Gastroesophageal sphincter (tissue), 4 donors: ENCODE measurements around the gene EFCAB5. TPM values are rescaled to one million over a fixed set of nuclear protein-coding genes. Genes with fewer than 3 reads are reported as not detected.

Experiments used
- ATAC-seq: fragments of 150-250 bp; one replicate; pipeline ENCODE4 v1.9.1; 2016; ENCODE audit warnings: mild to moderate bottlenecking, moderate library complexity
- H3K27ac ChIP-seq, 4 donors: fragments of 200-600 bp; sonication (generic) in 3 of 4; 1 replicate in 3 of 4; 2 replicates in 1 of 4; pipeline ENCODE4 v1.5.1; 2016 to 2019
- H3K27me3 ChIP-seq: fragments of 200-600 bp; sonication (generic); one replicate; pipeline ENCODE4 v1.5.1; 2019
- H3K36me3 ChIP-seq, 2 donors: fragments of 200-600 bp; sonication (generic); one replicate each; pipeline ENCODE4 v1.5.1; 2019; ENCODE audit warnings: control low read depth in 1 of 2
- H3K4me1 ChIP-seq, 3 donors: fragments of 200-600 bp; sonication (generic); 1 replicate in 2 of 3; 2 replicates in 1 of 3; pipeline ENCODE4 v1.5.1; 2016 to 2019; ENCODE audit warnings: control low read depth in 2 of 3
- H3K4me3 ChIP-seq, 2 donors: fragments of 200-600 bp; sonication (generic); one replicate each; pipeline ENCODE4 v1.5.1; 2019; ENCODE audit warnings: mild to moderate bottlenecking in 1 of 2, moderate library complexity in 1 of 2
- H3K9me3 ChIP-seq, 3 donors: fragments of 200-600 bp; sonication (generic); one replicate each; pipeline ENCODE4 v1.5.1; 2017 to 2019; ENCODE audit warnings: control low read depth in 2 of 3
- CTCF ChIP-seq, 4 experiments: fragments of 200-600 bp in 2 of 4; fragments of 450-650 bp in 2 of 4; sonication (generic) in 1 of 4; IDR thresholded peaks; one replicate each; pipeline ENCODE4 v1.5.1; 2017 to 2019; ENCODE audit warnings: antibody characterized with exemption in 4 of 4, mild to moderate bottlenecking in 2 of 4, moderate library complexity in 2 of 4
- EP300 ChIP-seq: sonication (generic); formaldehyde crosslinking; IDR thresholded peaks from one replicate; pipeline ENCODE4 v1.6.1; 2017; ENCODE audit warnings: antibody characterized with exemption, mild to moderate bottlenecking
- POLR2A ChIP-seq, 2 donors: fragments of 450-650 bp; IDR thresholded peaks; one replicate each; pipeline ENCODE4 v1.6.1; 2017; ENCODE audit warnings: antibody characterized with exemption in 2 of 2, mild to moderate bottlenecking in 2 of 2, moderate library complexity in 1 of 2
- POLR2AphosphoS5 ChIP-seq: sonication (generic); formaldehyde crosslinking; IDR thresholded peaks from one replicate; pipeline ENCODE4 v1.6.1; 2017; ENCODE audit warnings: antibody characterized with exemption
- WGBS, 2 donors: methylation state at CpG; one replicate each; pipeline ENCODE4 v1.1.5; 2018; ENCODE audit warnings: low coverage in 1 of 2; 5-methylcytosine and 5-hydroxymethylcytosine counted together
- total RNA-seq, 4 donors: library from RNA; depleted of rRNA; stranded (reverse); fragments of >200 nt; gene quantifications; one replicate each; pipeline ENCODE4 v1.1.0, GENCODE V29; 2016

EFCAB5 gene
- total RNA-seq, 4 donors from 2014 or later: 0.27 to 2.8 TPM; not detected in 2

GRCh38 chr17:29929006-29929532 is 12.4 kb upstream of the EFCAB5 start:
- Histone ChIP-seq H3K4me3 (peak overlapping the region; percentile 88 to 94), H3K27ac (peak overlapping the region; percentile 82 to 96 (median 94)), H3K36me3 (no peaks in the 10 kb centered on the region), H3K4me1 (peaks cover 2 to 35% (median 21%) of the 10 kb centered on the region in 3 donors), H3K9me3 (no peaks in the 10 kb centered on the region), H3K27me3 (no peaks in the 10 kb centered on the region)
- TF ChIP-seq CTCF (IDR thresholded peaks at IDR 0.05) (no peak), POLR2A (IDR thresholded peaks at IDR 0.05) (no peak), EP300 (no peak), POLR2AphosphoS5 (no peak)
- ATAC-seq: no peak
- WGBS, 2 donors: 0 to 2% methylated on average over 9 to 13 of the region's 13 CpGs

- peak; percentile 91 for ATAC-seq
- H3K4me1 ChIP-seq: peaks cover 2 to 35% (median 21%) of the 10 kb centered on the region in 3 donors
- peak within 1 kb of the TSS; percentile 88 to 94 for H3K4me3 ChIP-seq
- TF ChIP-seq EP300 (no peak), CTCF (IDR thresholded peaks at IDR 0.05) (peak in 1 of 4 experiments; percentile 27), POLR2AphosphoS5 (peak; percentile 53), POLR2A (IDR thresholded peaks at IDR 0.05) (peak; percentile 18 to 40)
- WGBS, 2 donors: 0% methylated on average over 8 to 15 of the region's 71 CpGs
- H3K27ac ChIP-seq: peak within 1 kb of the TSS; percentile 82 to 96 (median 94)
- no peaks in the 10 kb centered on the region for H3K9me3 ChIP-seq
- no peaks in the 10 kb centered on the region for H3K27me3 ChIP-seq
- no peaks in the 10 kb centered on the region for H3K36me3 ChIP-seq
These were observed 11.7 kb upstream of the EFCAB5 start, which contains the start of gene SSH2 for GRCh38 chr17:29929533-29930408. Gene SSH2 (minus strand): TSS chr17:29930228. CDS start chr17:29930000, 228 bp downstream.

- peak; percentile 50 for ATAC-seq
- peak overlapping the region; percentile 82 to 96 (median 94) for H3K27ac ChIP-seq
These were observed 10.9 kb upstream of the EFCAB5 start for GRCh38 chr17:29930409-29931010.

GRCh38 chr17:29931231-29931932 is 10.1 kb upstream of the EFCAB5 start:
- H3K27me3 ChIP-seq: no peaks in the 10 kb centered on the region
- peaks cover 2 to 35% (median 21%) of the 10 kb centered on the region in 3 donors for H3K4me1 ChIP-seq
- peak overlapping the region in 1 of 4 donors; percentile 95 for H3K27ac ChIP-seq
- peak overlapping the region in 1 of 2 donors; percentile 88 for H3K4me3 ChIP-seq
- no peaks in the 10 kb centered on the region for H3K9me3 ChIP-seq
- 0% methylated on average over 3 of the region's 3 CpGs for WGBS, 2 donors
- no peak for TF ChIP-seq EP300
- peak; percentile 68 to 91 (median 78) for TF ChIP-seq CTCF (IDR thresholded peaks at IDR 0.05)
- TF ChIP-seq POLR2AphosphoS5: no peak
- no peak for TF ChIP-seq POLR2A (IDR thresholded peaks at IDR 0.05)
- peak; percentile 55 for ATAC-seq
- H3K36me3 ChIP-seq: no peaks in the 10 kb centered on the region

More at GRCh38 chr17:29930409-29931010, 10.9 kb upstream of the EFCAB5 start:
- Histone ChIP-seq H3K9me3 (no peaks in the 10 kb centered on the region), H3K4me1 (peaks cover 2 to 35% (median 21%) of the 10 kb centered on the region in 3 donors), H3K36me3 (no peaks in the 10 kb centered on the region), H3K27me3 (no peaks in the 10 kb centered on the region), H3K4me3 (peak overlapping the region; percentile 88 to 94)
- TF ChIP-seq POLR2AphosphoS5 (no peak), POLR2A (IDR thresholded peaks at IDR 0.05) (no peak), EP300 (no peak), CTCF (IDR thresholded peaks at IDR 0.05) (no peak)
- WGBS, 2 donors: 0 to 1% methylated on average over 10 to 15 of the region's 20 CpGs
